K562 (cell line): ENCODE measurements around the gene SDSL. TPM values are rescaled to one million over a fixed set of nuclear protein-coding genes. Genes with fewer than 3 reads are reported as not detected.

Experiments used
- ATAC-seq: fragments of 200-7000 bp; cut with Tn5 transposase; 3 replicates; pipeline ENCODE4 v1.9.1; 2020; ENCODE audit warnings: moderate library complexity
- BruUV-seq: library from RNA; stranded (reverse); fragments of 400-500 nt; replicated peaks from 2 replicates; lab custom pipeline; 2021; lab: Mats Ljungman, UMichigan
- CTCF ChIA-PET: fragments of 300-600 bp; formaldehyde crosslinking; extraction: SDS; loops from one replicate; lab custom pipeline; 2021; ENCODE audit warnings: low intra/inter-chr PET ratio; lab: Yijun Ruan, JAX
- POLR2A ChIA-PET: fragments of 300-600, 350-650 bp; sonication (Branson Sonifier 250); formaldehyde crosslinking; extraction: SDS; loops from one replicate; lab custom pipeline; 2021; ENCODE audit warnings: antibody characterized with exemption, inconsistent platforms; lab: Yijun Ruan, JAX
- DNase-seq, 4 experiments: peaks; one replicate each; pipeline versions ENCODE4 v3.0.0 to v3.0.0-alpha.2; 2011 to 2018; ENCODE audit warnings: low spot score in 3 of 4, mixed read lengths in 3 of 4; ENCODE audit errors: extremely low read depth in 1 of 4
- FAIRE-seq: peaks from 2 replicates; lab custom pipeline; 2011; peaks lifted over from hg19 to GRCh38; lab: Jason Lieb, UNC
- H2AFZ ChIP-seq: 2 replicates; pipeline ENCODE4 v1.6.0; 2011; ENCODE audit warnings: low read depth, low read length, control low read depth, inconsistent platforms
- H3K27ac ChIP-seq: fragments of 200-600 bp; 3 replicates; pipeline ENCODE4 v1.8.0; 2011; ENCODE audit warnings: low read depth, mild to moderate bottlenecking, control low read depth, inconsistent platforms, low read length, moderate library complexity, mixed read lengths; ENCODE audit errors: extremely low read depth
- H3K27me3 ChIP-seq, 2 experiments: fragments of 300-600 bp in 1 of 2; 2 replicates in 1 of 2; 3 replicates in 1 of 2; pipeline versions ENCODE4 v1.6.0 to v1.8.0; 2011; ENCODE audit warnings: inconsistent platforms in 2 of 2, low read length in 2 of 2, mild to moderate bottlenecking in 1 of 2, mixed read lengths in 1 of 2, moderate library complexity in 1 of 2; ENCODE audit not compliant: control insufficient read depth in 2 of 2, insufficient read depth in 2 of 2
- H3K36me3 ChIP-seq: fragments of 300-600 bp; 3 replicates; pipeline ENCODE4 v1.8.0; 2011; ENCODE audit warnings: mild to moderate bottlenecking, low read length, inconsistent platforms; ENCODE audit not compliant: control insufficient read depth, insufficient read depth
- H3K4me1 ChIP-seq, 2 experiments: fragments of 200-600 bp in 1 of 2; replicated peaks in 1 of 2; 2 replicates in 1 of 2; 3 replicates in 1 of 2; pipeline versions ENCODE4 v1.5.1 to v1.8.0; 2011; ENCODE audit warnings: inconsistent platforms in 2 of 2, low read length in 2 of 2, mild to moderate bottlenecking in 1 of 2, mixed read lengths in 1 of 2, moderate library complexity in 1 of 2; ENCODE audit not compliant: control insufficient read depth in 2 of 2, insufficient read depth in 2 of 2
- H3K4me2 ChIP-seq: 2 replicates; pipeline ENCODE4 v1.6.1; 2011; ENCODE audit warnings: low read length, control low read depth, inconsistent platforms, mixed read lengths; ENCODE audit not compliant: insufficient read depth
- H3K4me3 ChIP-seq: fragments of 200-600 bp; sonication (generic), shearing (Covaris generic); 2 replicates; pipeline ENCODE4 v1.5.1; 2016; ENCODE audit warnings: control low read depth, inconsistent platforms
- H3K79me2 ChIP-seq: fragments of 200-600 bp; 3 replicates; pipeline ENCODE4 v1.8.0; 2011; ENCODE audit warnings: low read length, inconsistent platforms; ENCODE audit not compliant: control insufficient read depth, insufficient read depth
- H3K9ac ChIP-seq, 2 experiments: 2 replicates each; pipeline versions ENCODE4 v1.6.0 to v1.6.1; 2011; ENCODE audit warnings: low read depth in 2 of 2, low read length in 2 of 2, control low read depth in 1 of 2, inconsistent platforms in 1 of 2, mild to moderate bottlenecking in 1 of 2, mixed read lengths in 1 of 2; ENCODE audit not compliant: insufficient read depth in 1 of 2
- H3K9me1 ChIP-seq: one replicate; pipeline ENCODE4 v1.6.0; 2011; ENCODE audit warnings: inconsistent platforms, mild to moderate bottlenecking, low read length, moderate library complexity; ENCODE audit not compliant: control insufficient read depth, insufficient read depth
- H3K9me3 ChIP-seq: replicated peaks from 2 replicates; pipeline ENCODE4 v1.5.1; 2011; ENCODE audit warnings: low read depth, low read length, inconsistent platforms; ENCODE audit not compliant: control insufficient read depth, insufficient read depth
- H4K20me1 ChIP-seq: replicated peaks from 2 replicates; pipeline ENCODE4 v1.6.1; 2011; ENCODE audit warnings: low read length, inconsistent platforms, mixed read lengths; ENCODE audit not compliant: control insufficient read depth, insufficient read depth
- ETV1 ChIP-seq: fragments of 450-650 bp; conservative IDR thresholded peaks from 2 replicates; pipeline ENCODE4 v1.6.1; 2016; ENCODE audit warnings: missing genetic modification characterization, control low read depth, low read depth, missing compliant biosample characterization
- FIP1L1 ChIP-seq: fragments of 200-400 bp; formaldehyde crosslinking; IDR thresholded peaks from 2 replicates; pipeline ENCODE4 v1.6.1; 2018; ENCODE audit warnings: mild to moderate bottlenecking, low read depth, low read length; ENCODE audit not compliant: poor library complexity, severe bottlenecking
- HNRNPK ChIP-seq: fragments of 200-400 bp; formaldehyde crosslinking; IDR thresholded peaks from one replicate; pipeline ENCODE4 v1.6.1; 2018; ENCODE audit warnings: mild to moderate bottlenecking, low read depth, low read length; ENCODE audit not compliant: poor library complexity, severe bottlenecking
- NR1H2 ChIP-seq: sonication (generic); formaldehyde crosslinking; IDR thresholded peaks from 2 replicates; pipeline ENCODE4 v1.4.0; 2020; ENCODE audit warnings: mild to moderate bottlenecking, missing genetic modification reagents
- POU5F1 ChIP-seq: fragments of 150-350 bp; IDR thresholded peaks from 2 replicates; pipeline ENCODE4 v1.6.1; 2014; ENCODE audit warnings: borderline replicate concordance, low read length, low read depth, mild to moderate bottlenecking; ENCODE audit not compliant: partially characterized antibody
- RNF2 ChIP-seq: sonication (generic); IDR thresholded peaks from 2 replicates; pipeline ENCODE4 v1.6.1; 2016
- ZNF561 ChIP-seq: fragments of 450-650 bp; formaldehyde crosslinking; conservative IDR thresholded peaks from 2 replicates; pipeline ENCODE4 v1.4.0; 2020; ENCODE audit warnings: mild to moderate bottlenecking, moderate library complexity
- WGBS: fragments of 100-300 bp; shearing (Covaris generic); methylation state at CpG from one replicate; pipeline ENCODE4 v1.1.6; 2016; ENCODE audit warnings: low coverage, mixed read lengths; ENCODE audit not compliant: insufficient coverage; ENCODE audit errors: missing lambda C conversion rate; 5-methylcytosine and 5-hydroxymethylcytosine counted together
- in situ Hi-C: fragments of 300-500 bp; cut with MboI; formaldehyde crosslinking; loops from 4 replicates; pipeline ENCODE4 v1.15.0; 2018; ENCODE audit warnings: inconsistent platforms, mixed read lengths
- intact Hi-C: fragments of 100-400 bp; cut with micrococcal nuclease; formaldehyde crosslinking; loops from 2 replicates; pipeline ENCODE4 v1.14.2; 2022
- polyA plus RNA-seq, 8 experiments: library from polyadenylated mRNA; depleted of rRNA in 4 of 8; stranded (reverse) in 5 of 8; unstranded in 3 of 8; fragments of >200 nt; fragmentation: Nextera tagmentation in 2 of 8; fragmentation: Illumina TruSeq in 1 of 8; extraction: Ambion mirVana in 2 of 8; extraction: Trizol in 1 of 8; gene quantifications; 2 replicates each; pipeline versions ENCODE4 v1.2.1 to v1.2.3, GENCODE V29; 2011 to 2014; ENCODE audit warnings: inconsistent platforms in 1 of 8, missing spikeins in 1 of 8
- total RNA-seq, 7 experiments: library from RNA; depleted of rRNA in 6 of 7; stranded (reverse); fragments of >200 nt in 6 of 7; fragmentation: Illumina TruSeq in 2 of 7; extraction: Trizol in 2 of 7; gene quantifications; 2 replicates each; pipeline versions ENCODE4 v1.2.1 to v1.2.3, GENCODE V29; 2011 to 2021; ENCODE audit warnings: low replicate concordance in 1 of 7

Gene SDSL
- total and polyA plus RNA-seq, 9 of the 15 experiments (the other 6 are each of a cell fraction or from before 2014, with no cell fraction given), result 0.31 to 11.0 (median 7.4) TPM

DNA sequence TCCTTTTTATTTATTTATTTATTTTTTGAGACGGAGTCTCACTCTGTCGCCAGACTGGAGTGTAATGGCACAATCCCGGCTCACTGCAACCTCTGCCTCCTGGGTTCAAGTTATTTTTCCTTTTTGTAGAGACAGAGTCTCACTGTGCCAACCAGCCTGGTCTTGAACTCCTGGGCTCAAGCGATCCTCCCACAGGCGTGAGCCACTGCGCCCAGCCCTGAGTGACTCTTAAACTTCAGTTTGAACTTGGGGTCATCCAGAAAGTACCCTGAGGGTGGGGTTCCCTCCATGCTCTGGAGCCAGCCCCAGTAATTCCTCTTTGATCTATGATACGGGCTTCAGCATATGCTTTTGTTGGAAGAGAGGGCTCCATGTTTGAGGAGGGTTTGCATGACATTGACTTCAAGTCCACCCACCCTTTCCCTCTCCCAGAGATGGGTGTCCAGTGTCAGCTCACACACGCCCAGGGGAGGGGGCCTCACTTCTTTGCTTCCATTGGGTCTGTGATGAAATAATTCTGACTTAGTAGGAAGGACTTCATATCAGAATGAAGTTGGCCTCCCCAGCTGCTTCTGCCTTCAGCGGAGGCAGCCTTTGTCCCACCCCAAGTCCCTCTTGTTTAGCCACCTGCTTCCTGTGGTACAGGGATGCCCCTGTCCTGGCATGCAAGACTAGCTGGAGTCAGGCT, 30.4 kb upstream of the SDSL start:
- no peak for FAIRE-seq
- no peaks in the 10 kb centered on the region for H3K79me2 ChIP-seq
- TF ChIP-seq HNRNPK (no peak), POU5F1 (no peak), ETV1 (tag) (no peak), NR1H2 (CRISPR knock-in tag) (no peak), RNF2 (no peak), FIP1L1 (no peak), ZNF561 (CRISPR knock-in tag) (no peak)
- no peaks in the 10 kb centered on the region for H3K27me3 ChIP-seq
- no peaks in the 10 kb centered on the region for H3K9me3 ChIP-seq
- no peaks in the 10 kb centered on the region for H4K20me1 ChIP-seq
- no TSS peak for BruUV-seq
- 68% methylated on average over 9 of the region's 9 CpGs for WGBS
- in situ Hi-C loops, result no loop called here
- no peak overlapping the region for H3K27ac ChIP-seq
- H3K36me3 ChIP-seq, result peaks cover 29% of the 10 kb centered on the region; the same call in 1 of the 3 replicates
- H3K9ac ChIP-seq, result no peak overlapping the region
- H3K4me3 ChIP-seq, result no peak overlapping the region
- no peak for DNase-seq
- ATAC-seq, result no peak
- H3K4me2 ChIP-seq, result no peak overlapping the region
- H3K9me1 ChIP-seq, result no peaks in the 10 kb centered on the region
- intact Hi-C loops, result no loop called here
- H2AFZ ChIP-seq, result no peak overlapping the region
- H3K4me1 ChIP-seq, result peaks cover 0 to 6% of the 10 kb centered on the region in 2 experiments; a peak in 2 of 5 replicates
- ChIA-PET POLR2A (interaction anchor here (0.8 to 1.1 kb wide), 3 partner anchors 9 to 16 kb away, joined by 3 to 11 read pairs (median 3); no protein-coding TSS in a partner anchor), CTCF (no interaction called here)
